RPMI8226 (cell line): Measurements from ENCODE around the gene LANCL1.

Source experiments
- DNase-seq: peaks from one replicate; pipeline ENCODE4 v3.0.0-alpha.2; 2015

LANCL1 gene

DNA sequence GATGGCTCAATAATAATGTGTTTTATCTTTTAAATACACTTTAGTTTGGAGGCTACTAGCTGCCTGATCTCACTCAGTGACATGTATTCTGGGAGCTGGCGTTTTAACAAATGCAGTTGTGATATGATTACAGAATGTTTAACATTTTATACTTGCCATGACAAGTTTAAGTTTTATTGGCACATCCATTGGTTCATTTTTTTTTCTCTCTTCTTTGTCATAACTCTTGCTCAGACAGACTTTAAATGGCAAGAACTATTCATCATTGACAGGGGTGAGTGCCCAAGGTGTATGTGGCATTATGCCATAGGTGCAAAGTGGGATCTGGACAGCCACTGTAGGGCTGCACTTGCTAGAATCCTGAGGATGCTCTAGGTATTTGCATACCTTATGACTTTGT, 89.5 kb downstream of the LANCL1 start:
- DNase-seq = no peak
